DOHH2 (cell line): ENCODE data around the gene TUFT1.

Experiments used
- CTCF ChIP-seq: fragments of 200-600 bp; sonication (generic); IDR thresholded peaks from one replicate; pipeline ENCODE4 v1.5.1; 2014; ENCODE audit warnings: antibody characterized with exemption, mild to moderate bottlenecking, low read depth, low read length; ENCODE audit not compliant: poor library complexity, severe bottlenecking
- EZH2phosphoT487 ChIP-seq: fragments of 200-600 bp; sonication (generic); IDR thresholded peaks from 2 replicates; pipeline ENCODE4 v1.6.1; 2017; ENCODE audit warnings: borderline replicate concordance, mild to moderate bottlenecking, antibody characterized with exemption, low read length, moderate library complexity, mixed read lengths

GRCh38 chr1:151570819-151571218 is 30.7 kb downstream of the TUFT1 start:
- TF ChIP-seq EZH2phosphoT487: no peak
- TF ChIP-seq CTCF: no peak
